ENCODE measurements around the gene ZDHHC22.
"Not testable (repeated sequence)": the region's sequence is repeated elsewhere in the genome, so short reads cannot be mapped to it uniquely, and the experiment has no call there.

The ZDHHC22 gene

GRCh38 chr14:77141214-77142004 is at the start of gene ZDHHC22:
Gene ZDHHC22, minus strand, starts transcription at chr14:77141791. Its CDS starts 2,053 bp downstream, at chr14:77139738.
- no peak for DNase-seq

DNA sequence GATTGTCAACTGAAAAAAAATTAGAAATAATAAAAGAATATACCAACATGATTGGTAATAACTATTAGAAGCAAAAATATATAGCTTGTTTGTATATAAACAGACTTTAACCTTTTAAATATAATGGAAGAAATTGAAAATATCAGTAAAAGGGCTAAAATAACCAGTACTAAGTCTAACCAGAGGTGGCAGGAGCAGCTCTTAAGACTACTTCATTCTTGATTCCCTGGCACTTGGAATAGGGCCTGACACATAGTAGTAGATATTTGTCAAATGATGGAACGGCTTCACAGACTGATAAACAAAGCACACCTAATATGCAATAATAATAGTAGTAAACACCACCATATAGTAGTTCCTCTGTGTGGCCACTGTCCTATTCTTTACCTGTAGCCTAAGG is 49.4 kb upstream of the ZDHHC22 start:
- DNase-seq, result no peak

DNA sequence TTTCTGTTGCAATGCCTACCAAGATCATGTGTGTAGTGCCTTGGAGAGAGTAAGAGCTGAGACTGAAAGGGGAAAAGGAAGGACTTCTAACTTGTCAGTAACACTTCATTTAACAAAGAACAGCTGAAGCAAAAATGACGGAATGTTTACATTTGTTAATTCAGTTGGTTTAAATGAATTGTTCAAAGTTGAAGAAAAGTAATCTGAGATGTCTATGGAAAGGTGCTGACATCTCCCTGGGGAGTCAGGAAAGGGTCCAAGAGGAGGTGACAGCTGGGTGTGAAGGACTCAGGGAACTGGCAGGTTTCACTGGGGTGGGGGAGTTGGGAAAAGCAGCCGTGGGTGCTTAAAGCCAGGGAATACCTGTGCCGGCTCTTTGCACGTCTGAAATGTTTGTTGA is 47.9 kb upstream of the ZDHHC22 start:
- DNase-seq, result no peak

DNA sequence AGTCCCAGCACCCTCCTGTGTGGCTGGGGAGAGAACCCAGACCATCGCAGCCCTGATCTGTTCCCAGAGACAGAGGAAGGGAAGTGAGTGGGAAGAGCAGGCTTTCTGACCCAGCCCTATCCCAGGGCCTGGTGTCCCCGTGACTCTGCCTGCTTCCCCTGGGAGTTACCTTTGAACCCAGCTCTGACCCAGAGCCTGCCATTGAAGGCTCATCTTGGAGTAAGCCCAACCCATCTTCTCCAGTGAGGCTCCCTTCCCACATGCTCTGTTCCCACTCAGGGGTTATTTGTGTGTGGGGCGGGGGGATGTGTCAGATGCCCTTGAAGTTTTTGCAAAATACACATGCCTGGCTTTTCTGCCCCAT is 46.0 kb upstream of the ZDHHC22 start:
- DNase-seq, result no peak

DNA sequence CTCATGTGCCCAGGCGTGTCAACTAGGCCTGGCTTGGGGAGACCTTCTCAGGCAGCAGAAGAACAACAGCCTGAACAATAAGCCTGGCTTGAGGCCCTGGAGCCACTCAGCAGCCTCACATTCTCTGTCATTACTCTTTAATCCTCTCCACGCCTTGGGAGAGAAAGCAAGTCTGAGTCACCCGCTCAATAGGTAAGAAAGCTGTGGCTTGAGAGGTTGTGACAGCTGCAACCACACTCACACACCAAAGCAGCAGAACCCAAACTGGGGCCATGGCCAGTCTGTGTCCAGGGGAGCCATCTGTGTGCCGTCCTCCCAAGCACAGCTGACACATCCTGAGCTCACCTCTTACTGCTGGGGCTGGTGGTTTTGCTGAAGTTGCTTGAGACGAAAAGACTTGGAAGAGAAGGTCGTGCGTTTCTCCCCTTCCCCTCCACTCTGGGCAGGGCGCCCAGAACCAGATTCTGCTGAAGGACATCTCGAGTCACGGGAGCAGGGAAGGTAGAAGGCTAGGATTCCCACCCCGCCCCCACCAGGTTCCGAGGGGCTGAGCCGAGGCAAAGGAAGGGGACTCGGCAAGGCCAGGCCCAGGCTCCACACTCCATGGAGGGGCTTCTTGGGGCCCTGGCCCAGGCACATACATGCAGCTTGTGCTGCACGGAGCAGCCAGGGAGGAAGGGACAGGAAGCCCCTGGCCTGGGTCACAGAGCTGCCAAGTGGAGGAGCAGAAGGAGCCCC is 45.5 kb upstream of the ZDHHC22 start:
- DNase-seq, result no peak

- DNase-seq, result no peak
Observed at GRCh38 chr14:77185093-77185465, 43.5 kb upstream of the ZDHHC22 start.

- DNase-seq, result no peak
Observed at GRCh38 chr14:77184396-77185092, 43.0 kb upstream of the ZDHHC22 start.

DNA sequence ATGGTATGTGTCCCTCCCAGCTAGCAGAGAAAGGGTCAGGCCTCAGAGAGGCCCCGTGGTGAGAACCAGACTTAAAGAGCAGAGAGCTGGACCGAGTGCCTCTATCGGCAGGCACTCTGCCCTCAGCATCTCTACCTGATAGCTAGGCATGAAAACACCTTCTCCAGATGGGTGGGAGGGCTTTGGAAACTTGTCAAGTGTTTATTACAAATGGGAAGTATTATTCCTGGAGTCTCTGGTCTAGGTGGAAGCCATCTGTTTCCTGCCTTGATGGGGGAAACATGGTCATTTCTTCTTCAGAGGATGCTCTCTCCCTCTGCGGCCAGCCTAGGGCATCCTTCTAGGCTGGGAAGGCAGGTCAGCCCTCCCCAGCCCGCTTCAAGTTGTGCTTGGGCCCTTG is 42.3 kb upstream of the ZDHHC22 start:
- no peak for DNase-seq

DNA sequence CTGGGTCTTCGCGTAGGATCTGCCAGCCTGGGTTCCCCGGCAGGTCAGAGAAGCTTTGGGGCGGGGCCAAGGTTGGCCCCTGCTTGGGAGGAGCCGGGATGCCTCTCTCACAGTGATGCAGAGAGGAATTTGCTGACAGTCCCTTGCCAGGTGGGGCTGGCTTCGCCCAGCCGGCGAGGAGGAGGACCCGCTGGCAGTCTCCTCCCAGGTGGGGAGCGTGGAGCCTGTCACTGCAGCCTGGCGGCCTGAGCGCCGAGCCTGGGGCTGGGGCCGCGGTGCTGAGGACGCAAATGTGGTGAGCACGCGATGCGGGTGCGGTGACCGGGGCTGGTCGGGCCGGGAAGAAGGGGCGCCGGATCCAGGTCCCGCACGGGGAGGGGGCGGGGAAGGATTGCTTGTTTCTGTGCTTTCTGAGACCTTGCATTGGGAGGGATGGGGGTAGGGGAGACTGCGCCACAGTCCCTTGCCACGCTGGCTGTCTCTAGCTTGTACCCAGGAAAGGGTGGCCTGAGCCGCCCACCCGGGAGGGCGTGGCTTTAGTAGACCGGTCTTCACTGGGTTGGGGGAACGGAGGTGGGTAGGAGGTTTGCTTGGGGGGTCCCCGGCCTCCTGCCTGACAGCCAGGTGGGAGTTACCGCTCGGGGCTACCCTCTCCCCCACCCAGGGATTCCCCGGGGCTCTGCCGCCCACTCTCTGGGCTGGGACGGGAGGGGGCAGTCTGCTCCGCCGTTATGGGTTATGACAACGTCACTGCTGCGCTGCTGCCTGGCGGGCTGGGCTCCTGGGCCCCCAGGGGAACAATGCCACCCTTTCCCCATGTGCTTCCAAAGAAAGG is 40.2 kb upstream of the ZDHHC22 start, which contains the start of gene TMEM63C:
Gene TMEM63C, plus strand, starts transcription at position 196 of the 835 bp plus-strand sequence. CDS start 37,016 bp downstream, outside the sequence.
- peak; percentile 56 for DNase-seq

- DNase-seq, result no peak
Observed at GRCh38 chr14:77180726-77181602, 39.4 kb upstream of the ZDHHC22 start.

- no peak for DNase-seq
Observed at GRCh38 chr14:77178656-77179055, 37.1 kb upstream of the ZDHHC22 start.

- DNase-seq, result no peak
Observed at GRCh38 chr14:77177702-77178101, 36.1 kb upstream of the ZDHHC22 start.

GRCh38 chr14:77175843-77176242 is 34.3 kb upstream of the ZDHHC22 start:
- no peak for DNase-seq

- DNase-seq, result not testable (repeated sequence)
Observed at GRCh38 chr14:77173911-77174617, 32.5 kb upstream of the ZDHHC22 start.

GRCh38 chr14:77172916-77173315 is 31.3 kb upstream of the ZDHHC22 start:
- no peak for DNase-seq

GRCh38 chr14:77170045-77170444 is 28.5 kb upstream of the ZDHHC22 start:
- DNase-seq, result no peak

DNA sequence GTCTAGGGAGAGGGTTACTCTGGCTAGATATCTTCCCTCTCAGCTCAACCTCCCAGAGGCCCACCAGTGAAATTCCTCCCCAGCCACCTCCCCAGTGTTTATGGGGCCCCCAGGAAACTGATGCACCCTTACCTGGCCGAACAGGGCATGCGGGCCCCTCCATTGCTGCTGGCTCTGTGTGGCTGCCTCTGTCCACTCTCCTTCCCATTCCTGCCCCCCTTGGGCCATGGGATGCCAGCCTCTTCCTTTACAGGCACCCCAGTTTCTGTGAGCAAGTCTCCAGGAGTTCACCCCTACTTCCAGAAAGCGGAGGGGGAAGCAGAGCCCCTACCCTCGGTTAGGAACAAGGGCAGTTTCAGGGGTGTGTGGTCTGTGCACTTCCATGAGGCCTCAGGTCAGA is 19.4 kb upstream of the ZDHHC22 start:
- no peak for DNase-seq

DNA sequence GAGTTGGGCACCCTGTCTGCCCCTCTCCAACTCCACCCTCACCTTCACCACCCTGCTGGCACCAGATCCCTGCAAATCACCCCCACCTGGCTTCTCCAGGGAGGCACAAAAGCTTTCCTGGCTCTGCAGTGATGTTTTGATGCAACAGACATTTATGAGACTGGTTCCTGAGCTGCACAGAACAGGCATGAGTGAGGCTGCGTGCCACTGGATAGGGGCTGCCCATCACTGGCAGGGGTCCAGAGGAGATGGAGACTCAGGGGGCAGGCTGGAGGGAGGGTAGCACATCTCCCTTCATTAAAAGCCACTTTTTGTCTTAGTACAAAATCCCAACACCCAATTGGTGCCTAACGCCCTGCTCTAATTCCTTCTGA is 17.3 kb upstream of the ZDHHC22 start:
- DNase-seq, result no peak

GRCh38 chr14:77158175-77158881 is 16.7 kb upstream of the ZDHHC22 start:
- DNase-seq, result no peak

DNA sequence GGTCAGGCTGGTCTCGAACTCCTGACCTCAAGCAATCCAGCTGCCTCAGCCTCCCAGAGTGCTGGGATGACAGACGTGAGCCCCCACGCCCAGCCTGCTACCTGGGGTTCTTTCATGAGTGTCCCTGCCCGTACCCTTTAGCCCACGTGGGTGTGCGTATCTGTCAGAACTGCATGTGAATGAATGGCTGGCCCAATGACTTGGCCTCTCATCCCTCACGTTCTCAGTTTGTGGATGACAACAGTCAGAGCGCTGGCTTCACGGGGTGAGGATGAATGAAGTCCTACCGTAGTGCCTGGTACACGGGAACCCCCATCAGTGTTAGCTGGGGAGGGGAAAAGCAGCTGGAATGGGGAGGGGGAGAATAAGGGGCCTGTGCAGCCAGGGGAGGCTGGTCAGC is 16.1 kb upstream of the ZDHHC22 start:
- no peak for DNase-seq
